Measurements from ENCODE around the gene ZRANB3.
"Not testable (repeated sequence)": the region's sequence is repeated elsewhere in the genome, so short reads cannot be mapped to it uniquely, and the experiment has no call there.

Gene ZRANB3

GRCh38 chr2:135454608-135455007 is 76.4 kb downstream of the ZRANB3 start:
- H3K27me3 ChIP-seq (replicated peaks; ENCODE audit: insufficient read depth, low read length) = no peaks in the 10 kb centered on the region
- no peaks in the 10 kb centered on the region for H3K4me1 ChIP-seq (ENCODE audit: low read length)
- no peaks in the 10 kb centered on the region for H3K79me2 ChIP-seq (ENCODE audit: low read length)
- H3K9me3 ChIP-seq (replicated peaks; ENCODE audit: insufficient read depth, low read length) = no peaks in the 10 kb centered on the region
- no peak overlapping the region for H2AFZ ChIP-seq (ENCODE audit: low read length)
- no peak overlapping the region for H3K9ac ChIP-seq (ENCODE audit: low read length)
- no peaks in the 10 kb centered on the region for H4K20me1 ChIP-seq (ENCODE audit: insufficient read depth, low read length)
- TF ChIP-seq EZH2phosphoT487 (IDR thresholded peaks at IDR 0.05; ENCODE audit: low read length) (no peak), CTCF (IDR thresholded peaks at IDR 0.05; ENCODE audit: low read length) (no peak), EZH2 (optimal IDR thresholded peaks at IDR 0.05; ENCODE audit: low read depth, low read length) (no peak)
- no peak overlapping the region for H3K27ac ChIP-seq (ENCODE audit: low read length)
- no peak for DNase-seq
- H3K4me3 ChIP-seq (ENCODE audit: low read length) = no peak overlapping the region
- no peaks in the 10 kb centered on the region; the same call in 1 of the 2 replicates for H3K36me3 ChIP-seq (replicated peaks; ENCODE audit: insufficient read depth, low read length)
- no peaks in the 10 kb centered on the region for H3F3A ChIP-seq (ENCODE audit: insufficient read depth, low read length)
- no peaks in the 10 kb centered on the region for H3K9me2 ChIP-seq (replicated peaks; ENCODE audit: insufficient read depth, low read length)
- no peak overlapping the region for H3K4me2 ChIP-seq (ENCODE audit: low read depth, low read length)

GRCh38 chr2:135453027-135453426 is 78.0 kb downstream of the ZRANB3 start:
- H3K27ac ChIP-seq (ENCODE audit: low read length); H3K9me2 ChIP-seq (replicated peaks; ENCODE audit: insufficient read depth, low read length); H3K9me3 ChIP-seq (replicated peaks; ENCODE audit: insufficient read depth, low read length); H2AFZ ChIP-seq (ENCODE audit: low read length); H3K27me3 ChIP-seq (replicated peaks; ENCODE audit: insufficient read depth, low read length); H3K36me3 ChIP-seq (replicated peaks; ENCODE audit: insufficient read depth, low read length); H4K20me1 ChIP-seq (ENCODE audit: insufficient read depth, low read length); H3K79me2 ChIP-seq (ENCODE audit: low read length); H3K9ac ChIP-seq (ENCODE audit: low read length); H3F3A ChIP-seq (ENCODE audit: insufficient read depth, low read length); DNase-seq; H3K4me1 ChIP-seq (ENCODE audit: low read length); H3K4me3 ChIP-seq (ENCODE audit: low read length); H3K4me2 ChIP-seq (ENCODE audit: low read depth, low read length): not testable (repeated sequence)

GRCh38 chr2:135451966-135452365 is 79.1 kb downstream of the ZRANB3 start:
- Histone ChIP-seq H3K27ac (ENCODE audit: low read length) (no peak overlapping the region), H3K4me1 (ENCODE audit: low read length) (no peaks in the 10 kb centered on the region)
- TF ChIP-seq EZH2 (optimal IDR thresholded peaks at IDR 0.05; ENCODE audit: low read depth, low read length) (no peak), CTCF (IDR thresholded peaks at IDR 0.05; ENCODE audit: low read length) (no peak), EZH2phosphoT487 (IDR thresholded peaks at IDR 0.05; ENCODE audit: low read length) (no peak)

GRCh38 chr2:135443013-135443412 is 88.0 kb downstream of the ZRANB3 start:
- not testable (repeated sequence) for DNase-seq; H3K36me3 ChIP-seq (replicated peaks; ENCODE audit: insufficient read depth, low read length); H4K20me1 ChIP-seq (ENCODE audit: insufficient read depth, low read length)

More at GRCh38 chr2:135451966-135452365, 79.1 kb downstream of the ZRANB3 start:
- H3K36me3 ChIP-seq (replicated peaks; ENCODE audit: insufficient read depth, low read length) = no peaks in the 10 kb centered on the region
- H3K9ac ChIP-seq (ENCODE audit: low read length) = no peak overlapping the region
- no peaks in the 10 kb centered on the region for H4K20me1 ChIP-seq (ENCODE audit: insufficient read depth, low read length)
- H3K4me3 ChIP-seq (ENCODE audit: low read length) = no peak overlapping the region
- no peak overlapping the region for H3K4me2 ChIP-seq (ENCODE audit: low read depth, low read length)
- DNase-seq = no peak
- H3K9me2 ChIP-seq (replicated peaks; ENCODE audit: insufficient read depth, low read length) = no peaks in the 10 kb centered on the region
- H3K9me3 ChIP-seq (replicated peaks; ENCODE audit: insufficient read depth, low read length) = no peaks in the 10 kb centered on the region
- H2AFZ ChIP-seq (ENCODE audit: low read length) = no peak overlapping the region
- no peaks in the 10 kb centered on the region for H3K79me2 ChIP-seq (ENCODE audit: low read length)
- no peaks in the 10 kb centered on the region for H3K27me3 ChIP-seq (replicated peaks; ENCODE audit: insufficient read depth, low read length)
- no peaks in the 10 kb centered on the region for H3F3A ChIP-seq (ENCODE audit: insufficient read depth, low read length)

GRCh38 chr2:135435155-135435554 is 95.9 kb downstream of the ZRANB3 start:
- H3K9me2 ChIP-seq (replicated peaks; ENCODE audit: insufficient read depth, low read length); H3K79me2 ChIP-seq (ENCODE audit: low read length); H2AFZ ChIP-seq (ENCODE audit: low read length); H4K20me1 ChIP-seq (ENCODE audit: insufficient read depth, low read length); H3K27ac ChIP-seq (ENCODE audit: low read length); H3K4me3 ChIP-seq (ENCODE audit: low read length); H3K4me2 ChIP-seq (ENCODE audit: low read depth, low read length); DNase-seq; H3K4me1 ChIP-seq (ENCODE audit: low read length); H3F3A ChIP-seq (ENCODE audit: insufficient read depth, low read length); H3K36me3 ChIP-seq (replicated peaks; ENCODE audit: insufficient read depth, low read length); H3K27me3 ChIP-seq (replicated peaks; ENCODE audit: insufficient read depth, low read length); H3K9me3 ChIP-seq (replicated peaks; ENCODE audit: insufficient read depth, low read length); H3K9ac ChIP-seq (ENCODE audit: low read length): not testable (repeated sequence)

More at GRCh38 chr2:135443013-135443412, 88.0 kb downstream of the ZRANB3 start:
- not testable (repeated sequence) for H3K4me3 ChIP-seq (ENCODE audit: low read length); H3K9me2 ChIP-seq (replicated peaks; ENCODE audit: insufficient read depth, low read length); H3K27me3 ChIP-seq (replicated peaks; ENCODE audit: insufficient read depth, low read length); H3F3A ChIP-seq (ENCODE audit: insufficient read depth, low read length); H3K27ac ChIP-seq (ENCODE audit: low read length); H3K9ac ChIP-seq (ENCODE audit: low read length); H3K9me3 ChIP-seq (replicated peaks; ENCODE audit: insufficient read depth, low read length); H3K79me2 ChIP-seq (ENCODE audit: low read length); H2AFZ ChIP-seq (ENCODE audit: low read length); H3K4me1 ChIP-seq (ENCODE audit: low read length); H3K4me2 ChIP-seq (ENCODE audit: low read depth, low read length)

All from MM.1S (cell line).